ENCODE measurements around the gene BPIFB6. TPM values are rescaled to one million over a fixed set of nuclear protein-coding genes. Genes with fewer than 3 reads are reported as not detected.

The BPIFB6 gene
- total RNA-seq, 4 donors from 2014 or later: not detected

GRCh38 chr20:33008336-33009213 lies 22.9 kb upstream of the BPIFB6 start:
- no peaks in the 10 kb centered on the region for H3K27me3 ChIP-seq
- no peaks in the 10 kb centered on the region for H3K9me3 ChIP-seq
- 85% methylated on average over 23 of the region's 23 CpGs; no CpG with 5 or more reads in 1 of the 2 donors for WGBS, 2 donors (ENCODE audit: low coverage in 1 of 2)
- no peaks in the 10 kb centered on the region for H3K36me3 ChIP-seq
- in situ Hi-C loops (cut with MboI; ENCODE audit: low pct_ligation_motif_present in 1 of 4, low pct_unique_long_range_greater_than_20kb in 1 of 4, low sequenced_read_pairs in 3 of 4): no loop called here
- H3K27ac ChIP-seq: no peak overlapping the region
- intact Hi-C loops (cut with DNase I; ENCODE audit: low total_unique reads): no loop called here
- no peak overlapping the region for H3K4me3 ChIP-seq
- DNase-seq: no peak
- TF ChIP-seq CTCF (IDR thresholded peaks at IDR 0.05) (no peak), EP300 (IDR thresholded peaks at IDR 0.05; ENCODE audit: low read depth) (no peak), POLR2AphosphoS5 (IDR thresholded peaks at IDR 0.05) (no peak), POLR2A (IDR thresholded peaks at IDR 0.05) (no peak)
- H3K4me1 ChIP-seq: no peaks in the 10 kb centered on the region

- no peaks in the 10 kb centered on the region for H3K27me3 ChIP-seq
- in situ Hi-C loops (cut with MboI; ENCODE audit: low pct_ligation_motif_present in 1 of 4, low pct_unique_long_range_greater_than_20kb in 1 of 4, low sequenced_read_pairs in 3 of 4): no loop called here
- H3K9me3 ChIP-seq: no peaks in the 10 kb centered on the region
- no peak overlapping the region for H3K4me3 ChIP-seq
- no peaks in the 10 kb centered on the region for H3K36me3 ChIP-seq
- H3K27ac ChIP-seq: no peak overlapping the region
- WGBS, 2 donors (ENCODE audit: low coverage in 1 of 2): 56 to 59% methylated on average over 4 to 18 of the region's 19 CpGs
- DNase-seq: no peak
- TF ChIP-seq EP300 (IDR thresholded peaks at IDR 0.05; ENCODE audit: low read depth): no peak
- TF ChIP-seq CTCF (IDR thresholded peaks at IDR 0.05): no peak
- no peak for TF ChIP-seq POLR2AphosphoS5 (IDR thresholded peaks at IDR 0.05)
- TF ChIP-seq POLR2A (IDR thresholded peaks at IDR 0.05): no peak
- intact Hi-C loops (cut with DNase I; ENCODE audit: low total_unique reads): no loop called here
- H3K4me1 ChIP-seq: no peaks in the 10 kb centered on the region
Measured at GRCh38 chr20:33009214-33010132, 22.0 kb upstream of the BPIFB6 start.

- Histone ChIP-seq H3K27ac (no peak overlapping the region), H3K36me3 (no peaks in the 10 kb centered on the region), H3K4me3 (no peak overlapping the region), H3K27me3 (no peaks in the 10 kb centered on the region), H3K4me1 (no peaks in the 10 kb centered on the region), H3K9me3 (no peaks in the 10 kb centered on the region)
- in situ Hi-C loops (cut with MboI; ENCODE audit: low pct_ligation_motif_present in 1 of 4, low pct_unique_long_range_greater_than_20kb in 1 of 4, low sequenced_read_pairs in 3 of 4): no loop called here
- DNase-seq: no peak
- TF ChIP-seq POLR2AphosphoS5 (IDR thresholded peaks at IDR 0.05) (no peak), POLR2A (IDR thresholded peaks at IDR 0.05) (no peak), EP300 (IDR thresholded peaks at IDR 0.05; ENCODE audit: low read depth) (no peak), CTCF (IDR thresholded peaks at IDR 0.05) (no peak)
- 69% methylated on average over 5 of the region's 5 CpGs; no CpG with 5 or more reads in 1 of the 2 donors for WGBS, 2 donors (ENCODE audit: low coverage in 1 of 2)
- intact Hi-C loops (cut with DNase I; ENCODE audit: low total_unique reads): no loop called here
Measured at GRCh38 chr20:33010133-33010504, 21.3 kb upstream of the BPIFB6 start.

Data from transverse colon (tissue), 4 donors.